Vagina (tissue), 2 donors: ENCODE results near the gene ATXN2L. TPM values are rescaled to one million over a fixed set of nuclear protein-coding genes. Genes with fewer than 3 reads are reported as not detected.

Experiments used
- DNase-seq, 2 donors: peaks; one replicate each; pipeline ENCODE4 v3.0.0-alpha.2; 2017; ENCODE audit errors: extremely low spot score in 2 of 2
- H3K27ac ChIP-seq: fragments of 200-600 bp; sonication (generic); one replicate; pipeline ENCODE4 v1.5.1; 2019
- H3K27me3 ChIP-seq: fragments of 200-600 bp; sonication (generic); one replicate; pipeline ENCODE4 v1.5.1; 2019
- H3K36me3 ChIP-seq, 2 donors: fragments of 200-600 bp; sonication (generic); one replicate each; pipeline ENCODE4 v1.5.1; 2017 to 2019
- H3K4me1 ChIP-seq: fragments of 200-600 bp; sonication (generic); one replicate; pipeline ENCODE4 v1.5.1; 2019
- H3K4me3 ChIP-seq, 2 donors: fragments of 200-600 bp; sonication (generic); 1 replicate in 1 of 2; 2 replicates in 1 of 2; pipeline ENCODE4 v1.5.1; 2016 to 2019
- H3K9me3 ChIP-seq: fragments of 200-600 bp; sonication (generic); one replicate; pipeline ENCODE4 v1.5.1; 2019
- CTCF ChIP-seq, 3 experiments: fragments of 450-650 bp in 2 of 3; fragments of 200-600 bp in 1 of 3; sonication (generic) in 1 of 3; IDR thresholded peaks; one replicate each; pipeline ENCODE4 v1.5.1; 2017 to 2019; ENCODE audit warnings: antibody characterized with exemption in 3 of 3, mild to moderate bottlenecking in 2 of 3, moderate library complexity in 2 of 3
- POLR2A ChIP-seq, 2 donors: fragments of 450-650 bp; IDR thresholded peaks; one replicate each; pipeline ENCODE4 v1.6.1; 2017; ENCODE audit warnings: antibody characterized with exemption in 2 of 2, mild to moderate bottlenecking in 2 of 2, moderate library complexity in 2 of 2
- POLR2AphosphoS5 ChIP-seq, 2 donors: sonication (generic); formaldehyde crosslinking; IDR thresholded peaks; one replicate each; pipeline ENCODE4 v1.9.0; 2017; ENCODE audit warnings: antibody characterized with exemption in 2 of 2, mild to moderate bottlenecking in 2 of 2, low read depth in 1 of 2; ENCODE audit not compliant: insufficient read depth in 1 of 2
- intact Hi-C: fragments of 100-400 bp; cut with DNase I; formaldehyde crosslinking; loops from one replicate; pipeline ENCODE4 v1.15.1; 2023
- total RNA-seq: library from RNA; depleted of rRNA; stranded (reverse); fragments of >200 nt; gene quantifications from one replicate; pipeline ENCODE4 v1.2.3, GENCODE V29; 2016

The ATXN2L gene
- total RNA-seq, 1 donor from 2014 or later: 76.4 TPM

GRCh38 chr16:28835864-28836760, 13.3 kb downstream of the ATXN2L start:
- Histone ChIP-seq H3K27ac (no peak overlapping the region), H3K4me3 (no peak overlapping the region), H3K9me3 (no peaks in the 10 kb centered on the region), H3K36me3 (peaks cover 16 to 72% of the 10 kb centered on the region in 2 donors), H3K27me3 (no peaks in the 10 kb centered on the region), H3K4me1 (no peaks in the 10 kb centered on the region)
- no peak for TF ChIP-seq POLR2AphosphoS5 (IDR thresholded peaks at IDR 0.05; ENCODE audit: insufficient read depth in 1 of 2, low read depth in 1 of 2)
- TF ChIP-seq POLR2A (IDR thresholded peaks at IDR 0.05): no peak
- TF ChIP-seq CTCF (IDR thresholded peaks at IDR 0.05): no peak
- no peak for DNase-seq
- intact Hi-C loops: no loop called here

GRCh38 chr16:28836761-28837064, 13.9 kb downstream of the ATXN2L start:
- Histone ChIP-seq H3K36me3 (peaks cover 13 to 68% of the 10 kb centered on the region in 2 donors), H3K4me3 (no peak overlapping the region), H3K9me3 (no peaks in the 10 kb centered on the region), H3K27ac (no peak overlapping the region), H3K4me1 (no peaks in the 10 kb centered on the region), H3K27me3 (no peaks in the 10 kb centered on the region)
- TF ChIP-seq POLR2AphosphoS5 (IDR thresholded peaks at IDR 0.05; ENCODE audit: insufficient read depth in 1 of 2, low read depth in 1 of 2) (no peak), CTCF (IDR thresholded peaks at IDR 0.05) (no peak), POLR2A (IDR thresholded peaks at IDR 0.05) (no peak)
- DNase-seq: no peak
- intact Hi-C loops: no loop called here

- Histone ChIP-seq H3K36me3 (peaks cover 4 to 68% of the 10 kb centered on the region in 2 donors), H3K4me3 (no peak overlapping the region), H3K9me3 (no peaks in the 10 kb centered on the region), H3K27ac (no peak overlapping the region), H3K27me3 (no peaks in the 10 kb centered on the region), H3K4me1 (no peaks in the 10 kb centered on the region)
- DNase-seq: no peak
- intact Hi-C loops: no loop called here
- TF ChIP-seq CTCF (IDR thresholded peaks at IDR 0.05): no peak
Observed at GRCh38 chr16:28837672-28838557, 15.1 kb downstream of the ATXN2L start.

GRCh38 chr16:28838558-28838918, 15.7 kb downstream of the ATXN2L start:
- Histone ChIP-seq H3K27ac (no peak overlapping the region), H3K27me3 (no peaks in the 10 kb centered on the region), H3K36me3 (peaks cover 3 to 66% of the 10 kb centered on the region in 2 donors), H3K4me3 (no peak overlapping the region), H3K4me1 (no peaks in the 10 kb centered on the region), H3K9me3 (no peaks in the 10 kb centered on the region)
- intact Hi-C loops: no loop called here
- no peak for DNase-seq
- TF ChIP-seq POLR2AphosphoS5 (IDR thresholded peaks at IDR 0.05; ENCODE audit: insufficient read depth in 1 of 2, low read depth in 1 of 2) (no peak), POLR2A (IDR thresholded peaks at IDR 0.05) (no peak), CTCF (IDR thresholded peaks at IDR 0.05) (no peak)
